DMS153 treated with DMSO at 0.1 percent for 48 hours (cell line): ENCODE data around the gene FBL.

Source experiments
- DNase-seq: peaks from one replicate; lab custom pipeline; 2025; ENCODE audit not compliant: unreplicated experiment; lab: John Stamatoyannopoulos, UW

FBL gene

DNA sequence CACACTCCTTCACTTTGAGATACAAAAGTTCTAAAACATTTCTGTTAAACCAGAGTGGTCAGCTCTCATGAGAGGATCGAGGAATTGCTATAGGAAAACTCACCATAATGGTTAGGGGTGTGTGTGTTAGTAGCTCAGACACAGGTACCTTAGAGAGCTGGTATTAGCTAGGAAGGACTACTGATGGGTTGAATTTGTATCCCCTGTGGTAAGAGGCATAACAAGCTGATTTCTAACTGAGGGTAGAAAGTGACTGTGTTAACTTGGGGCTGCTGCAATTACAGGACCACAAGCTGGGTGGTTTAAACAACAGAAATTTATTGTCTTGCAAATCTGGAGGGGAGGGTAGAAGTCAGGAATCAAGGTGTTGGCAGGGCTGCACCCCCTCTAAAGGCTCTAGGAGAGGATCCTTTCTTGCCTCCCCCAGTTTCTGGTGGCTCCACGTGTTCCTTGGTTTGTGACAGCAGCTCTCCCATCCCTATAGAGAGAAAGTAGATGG is 50.1 kb downstream of the FBL start:
- DNase-seq, result no peak

- DNase-seq, result no peak
Measured at GRCh38 chr19:39795001-39795400, 51.2 kb downstream of the FBL start.

GRCh38 chr19:39792999-39793546 is 53.1 kb downstream of the FBL start:
- DNase-seq, result peak; percentile 66

DNA sequence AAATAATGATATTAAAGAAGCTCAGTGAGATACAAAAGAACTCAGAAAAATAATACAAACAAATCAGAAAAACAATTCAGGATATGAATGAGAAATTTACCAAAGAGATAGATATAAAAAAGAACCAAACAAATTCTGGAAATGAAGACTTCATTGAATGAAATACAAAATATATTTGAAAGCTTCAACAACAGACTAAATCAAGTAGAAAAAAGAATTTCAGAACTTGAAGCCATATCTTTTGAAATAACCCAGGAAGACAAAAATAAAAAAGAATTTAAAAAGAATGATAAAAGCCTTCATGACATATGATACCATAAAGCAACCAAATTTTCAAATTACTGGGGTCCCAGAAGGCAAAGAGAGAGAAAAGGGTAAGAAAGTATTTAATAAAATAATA is 57.9 kb downstream of the FBL start:
- no peak for DNase-seq
